ENCODE results near the gene SLC43A1. TPM values are rescaled to one million over a fixed set of nuclear protein-coding genes. Genes with fewer than 3 reads are reported as not detected.
"Not testable (repeated sequence)": the region's sequence is repeated elsewhere in the genome, so short reads cannot be mapped to it uniquely, and the experiment has no call there.

The SLC43A1 gene
- total RNA-seq, 1 experiment from 2014 or later = 15.1 TPM

DNA sequence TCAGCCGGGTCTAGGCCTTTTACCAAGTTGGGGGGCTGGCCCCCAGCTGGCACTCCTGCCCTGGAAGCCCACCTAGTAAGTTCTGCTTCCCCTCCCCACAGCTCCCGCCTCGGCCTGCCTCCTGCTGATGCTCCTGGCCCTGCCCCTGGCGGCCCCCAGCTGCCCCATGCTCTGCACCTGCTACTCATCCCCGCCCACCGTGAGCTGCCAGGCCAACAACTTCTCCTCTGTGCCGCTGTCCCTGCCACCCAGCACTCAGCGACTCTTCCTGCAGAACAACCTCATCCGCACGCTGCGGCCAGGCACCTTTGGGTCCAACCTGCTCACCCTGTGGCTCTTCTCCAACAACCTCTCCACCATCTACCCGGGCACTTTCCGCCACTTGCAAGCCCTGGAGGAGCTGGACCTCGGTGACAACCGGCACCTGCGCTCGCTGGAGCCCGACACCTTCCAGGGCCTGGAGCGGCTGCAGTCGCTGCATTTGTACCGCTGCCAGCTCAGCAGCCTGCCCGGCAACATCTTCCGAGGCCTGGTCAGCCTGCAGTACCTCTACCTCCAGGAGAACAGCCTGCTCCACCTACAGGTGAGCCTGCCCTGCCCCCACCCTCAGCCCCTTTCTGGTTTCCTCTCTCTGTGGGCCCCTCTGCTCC is 47.9 kb downstream of the SLC43A1 start:
- in situ Hi-C loops (cut with HindIII; ENCODE audit: low sequenced_read_pairs) = no loop called here
- DNase-seq (ENCODE audit: low spot score) = no peak

DNA sequence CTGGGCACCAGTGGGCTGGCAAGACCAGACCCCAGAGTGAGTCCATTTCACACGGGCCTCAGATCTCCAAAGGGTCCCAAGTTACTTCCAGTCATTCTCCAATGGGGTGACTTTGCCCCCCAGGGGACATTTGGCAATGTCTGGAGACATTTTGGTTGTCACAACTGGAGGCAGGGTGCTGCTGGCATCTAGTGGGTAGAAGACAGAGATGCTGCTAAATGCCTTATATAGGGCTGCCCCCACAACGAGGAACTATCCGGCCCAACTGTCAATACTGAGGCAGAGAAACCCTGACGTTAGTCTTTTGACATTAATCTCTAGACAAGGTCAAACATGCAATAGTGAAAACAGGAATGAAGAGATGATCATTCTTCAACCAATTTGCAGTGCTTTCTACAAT is 48.8 kb downstream of the SLC43A1 start:
- in situ Hi-C loops (cut with HindIII; ENCODE audit: low sequenced_read_pairs) = no loop called here
- no peak for DNase-seq (ENCODE audit: low spot score)

DNA sequence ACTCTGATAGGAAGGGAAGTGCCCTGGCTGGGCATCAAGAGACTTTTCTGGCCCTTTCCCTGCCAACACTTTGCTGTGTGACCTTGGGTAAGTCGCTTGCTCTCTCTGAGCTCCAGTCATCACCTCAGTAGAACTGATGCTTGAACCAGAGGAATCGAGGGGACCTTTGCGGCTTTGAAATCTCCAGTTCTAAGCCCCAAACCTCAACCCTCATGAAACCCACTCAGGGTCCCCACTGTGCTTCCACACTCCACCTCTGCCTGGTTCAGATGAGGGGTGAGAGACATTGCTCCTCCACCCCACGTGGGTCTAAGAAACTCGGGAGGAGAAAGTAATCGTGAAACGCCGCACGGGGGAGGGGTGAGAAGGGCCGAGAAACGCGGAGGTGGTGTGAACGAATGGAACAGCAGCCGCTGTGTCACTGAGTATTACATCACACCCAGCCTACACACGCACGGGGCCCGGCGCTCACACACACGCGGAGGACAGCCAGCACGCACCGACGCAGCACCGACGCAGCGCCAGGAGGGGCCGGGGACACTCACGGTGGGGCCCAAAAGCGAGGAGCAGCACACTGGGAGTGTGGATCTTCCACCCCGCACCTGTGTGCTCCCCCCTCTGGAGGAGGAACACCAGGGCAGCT is 50.8 kb downstream of the SLC43A1 start:
- in situ Hi-C loops (cut with HindIII; ENCODE audit: low sequenced_read_pairs) = no loop called here
- DNase-seq (ENCODE audit: low spot score) = no peak

DNA sequence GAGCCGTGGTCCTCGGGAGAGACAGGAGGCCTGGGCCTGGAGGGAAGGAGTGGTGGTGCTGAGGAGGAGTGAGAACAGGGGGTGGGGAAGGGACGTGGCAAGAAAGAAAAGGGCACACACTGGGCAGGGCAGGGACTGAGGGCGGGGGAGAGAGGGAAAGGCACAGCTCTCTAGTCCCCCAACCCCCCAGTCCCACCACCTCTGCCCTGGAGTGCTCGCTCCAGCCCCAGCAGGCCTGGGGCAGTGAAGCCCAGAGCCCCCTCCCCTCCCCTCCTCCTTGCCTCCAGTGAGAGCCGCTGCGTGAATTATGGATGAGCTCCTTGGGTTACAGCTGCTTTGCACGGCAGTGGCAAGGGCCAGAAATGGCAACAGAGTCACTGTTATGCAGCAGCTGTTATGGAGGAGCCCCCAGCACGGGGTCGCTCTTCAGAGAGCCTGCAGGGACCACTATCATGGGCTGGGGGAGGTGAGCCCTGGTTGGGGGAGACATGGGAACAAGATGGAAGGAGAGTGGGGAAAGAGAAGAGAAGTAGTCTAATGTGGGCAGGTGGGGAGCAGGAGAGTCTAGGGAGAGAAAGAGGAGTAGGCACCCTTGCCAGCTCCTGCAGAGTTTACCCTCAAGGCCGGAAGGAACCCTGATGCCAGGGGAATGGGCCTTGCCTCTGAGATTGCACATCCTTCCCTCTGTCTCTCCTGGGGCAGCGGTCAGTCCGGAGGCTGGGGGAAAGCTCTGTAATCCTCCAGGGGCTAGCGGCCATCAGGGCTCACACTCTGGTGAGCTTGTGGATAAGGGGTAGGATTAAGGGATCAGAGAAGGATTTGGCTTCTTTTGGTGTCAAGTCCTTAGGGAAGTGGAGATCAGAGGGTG is 51.6 kb downstream of the SLC43A1 start:
- DNase-seq (ENCODE audit: low spot score) = no peak
- in situ Hi-C loops (cut with HindIII; ENCODE audit: low sequenced_read_pairs) = no loop called here

DNA sequence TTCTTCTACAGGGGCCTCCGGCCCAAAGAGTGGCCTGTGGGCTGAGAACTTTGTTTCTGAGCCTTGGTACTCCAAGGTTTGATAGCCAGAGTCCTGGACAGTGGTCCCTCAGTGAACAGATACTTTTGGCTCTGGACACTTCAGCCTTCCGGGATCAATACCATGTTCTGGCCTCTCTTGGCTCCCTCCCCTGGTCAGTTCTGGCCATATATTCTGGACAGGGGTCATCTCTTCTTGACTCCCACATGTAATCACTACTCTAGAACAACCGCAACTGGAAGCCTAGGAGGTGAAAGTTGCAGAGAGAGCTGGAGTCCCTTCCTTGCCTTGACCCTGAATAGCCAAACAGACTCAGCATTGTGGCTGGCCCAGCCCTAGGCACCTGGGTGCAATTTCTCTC is 52.9 kb downstream of the SLC43A1 start:
- in situ Hi-C loops (cut with HindIII; ENCODE audit: low sequenced_read_pairs) = no loop called here
- no peak for DNase-seq (ENCODE audit: low spot score)

DNA sequence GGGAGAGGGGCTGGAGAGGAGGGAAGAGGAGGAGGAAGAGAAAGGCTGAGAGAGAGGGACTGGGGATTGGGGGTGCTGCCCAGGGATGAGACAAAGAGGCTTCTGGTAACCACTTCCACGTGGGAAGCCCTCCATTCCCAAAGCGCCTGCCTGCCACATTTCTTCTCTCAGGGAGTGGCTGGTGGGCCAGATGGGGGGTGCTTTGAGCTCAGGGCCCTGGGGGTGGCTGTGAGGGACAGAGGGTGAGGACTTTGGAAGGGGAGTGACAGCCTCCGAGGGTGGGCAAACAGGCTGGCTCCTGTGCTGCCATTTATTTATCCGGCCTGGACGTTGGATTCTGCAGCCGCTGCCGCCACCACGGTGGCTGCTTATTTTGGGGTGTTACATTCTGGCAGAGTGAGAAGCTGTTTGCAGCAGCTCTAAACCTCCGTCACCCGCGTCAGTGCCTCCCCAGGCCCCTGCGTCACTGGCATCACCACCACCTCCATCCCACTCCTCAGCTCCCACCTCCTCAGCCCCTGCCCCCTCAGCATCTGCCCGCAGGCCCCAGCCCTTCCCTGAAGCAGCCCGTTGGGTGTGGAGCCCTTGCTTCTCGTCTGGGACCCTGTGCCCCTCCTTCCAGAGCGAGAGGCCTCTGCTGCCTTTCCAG is 53.5 kb downstream of the SLC43A1 start:
- DNase-seq (ENCODE audit: low spot score) = no peak
- in situ Hi-C loops (cut with HindIII; ENCODE audit: low sequenced_read_pairs) = no loop called here

DNA sequence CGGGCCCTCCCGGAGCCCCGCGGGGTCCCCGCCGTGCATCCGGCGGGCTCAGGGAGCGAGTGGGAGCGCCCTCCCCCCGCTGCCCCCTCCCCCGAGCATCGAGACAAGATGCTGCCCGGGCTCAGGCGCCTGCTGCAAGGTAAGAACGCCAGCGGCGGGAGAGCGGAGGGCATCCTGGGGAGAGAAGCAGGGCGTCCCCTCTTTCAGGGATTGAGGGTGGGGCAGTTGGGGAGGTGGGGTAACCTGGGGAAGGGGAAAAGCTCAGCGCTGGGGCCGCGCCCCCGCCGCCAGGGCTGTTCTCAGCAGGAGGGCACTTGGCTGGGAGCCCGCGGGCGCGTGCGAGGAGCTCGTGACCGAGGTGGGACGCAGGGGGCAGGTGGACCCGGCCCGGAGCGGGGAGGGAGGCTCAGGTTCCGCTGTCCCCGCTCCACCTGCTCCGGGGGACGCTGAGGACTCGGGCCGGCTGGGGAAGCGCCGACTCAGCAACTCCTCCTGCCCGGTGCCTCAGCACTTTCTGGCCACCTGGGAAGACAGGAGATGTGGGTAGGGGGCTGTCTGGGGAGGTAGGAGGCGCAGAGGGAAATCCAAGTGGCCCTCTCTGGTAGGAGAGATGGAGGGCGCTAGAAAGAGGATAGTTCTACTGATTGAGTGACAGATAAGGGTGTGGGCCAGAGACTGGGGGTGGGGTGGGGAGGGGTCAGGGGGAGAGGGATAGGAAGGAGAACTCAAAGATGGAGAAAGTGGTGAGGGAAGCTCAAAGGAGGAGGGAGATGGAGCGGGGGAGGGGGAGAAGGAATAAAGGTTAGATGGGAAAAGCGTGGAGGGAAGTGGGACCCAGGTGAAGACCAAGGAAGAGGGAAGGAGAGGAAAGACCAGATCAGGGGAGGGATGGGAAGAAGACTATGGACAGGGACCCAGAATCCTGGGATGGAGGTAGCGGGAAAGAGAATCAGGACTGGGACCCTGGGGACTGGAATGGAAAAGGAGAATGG is 54.4 kb downstream of the SLC43A1 start:
- no peak for DNase-seq (ENCODE audit: low spot score)

DNA sequence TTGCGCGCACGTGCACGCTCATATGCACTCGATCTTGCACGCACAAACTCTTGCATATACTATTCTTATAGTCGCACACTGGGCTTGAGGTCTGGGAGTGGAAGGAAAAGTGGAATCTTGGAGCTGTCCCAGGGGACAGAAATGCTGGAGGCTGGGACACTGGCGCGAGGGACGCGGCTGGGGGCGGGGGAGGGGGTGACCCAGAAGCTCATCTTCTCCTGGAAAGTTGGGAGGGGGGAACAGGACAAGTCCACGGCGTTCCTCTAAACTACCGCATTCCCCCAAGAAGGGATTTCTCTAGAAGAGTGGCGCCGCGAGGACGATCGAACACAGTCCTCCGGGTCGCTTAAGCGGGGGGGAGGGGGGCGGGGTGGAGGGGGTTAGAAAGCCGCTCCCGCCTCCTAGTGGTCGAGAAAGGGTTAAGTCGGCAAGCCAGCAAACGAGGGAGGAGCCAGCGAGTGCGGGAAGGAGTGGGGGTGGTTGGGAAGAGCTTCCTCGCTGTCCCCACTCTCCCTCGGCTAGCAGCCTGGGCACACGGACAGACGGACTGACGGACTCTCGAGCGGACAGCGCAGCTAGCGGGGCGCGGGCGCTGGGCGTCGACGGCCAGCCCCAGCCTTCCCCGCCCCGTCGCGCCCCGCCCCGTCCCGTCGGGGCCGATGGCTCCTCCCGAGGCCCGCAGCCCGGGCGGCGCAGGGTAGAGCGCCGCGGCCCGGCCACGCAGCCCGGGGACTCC is 55.3 kb downstream of the SLC43A1 start, which contains the start of gene RTN4RL2:
Gene RTN4RL2, plus strand, starts transcription at position 507 of the 736 bp plus-strand sequence. CDS start 338 bp downstream, outside the sequence.
- in situ Hi-C loops (cut with HindIII; ENCODE audit: low sequenced_read_pairs) = no loop called here
- DNase-seq (ENCODE audit: low spot score) = peak; percentile 24

More for the DNA sequence above, 54.4 kb downstream of the SLC43A1 start:
- in situ Hi-C loops (cut with HindIII; ENCODE audit: low sequenced_read_pairs) = no loop called here

DNA sequence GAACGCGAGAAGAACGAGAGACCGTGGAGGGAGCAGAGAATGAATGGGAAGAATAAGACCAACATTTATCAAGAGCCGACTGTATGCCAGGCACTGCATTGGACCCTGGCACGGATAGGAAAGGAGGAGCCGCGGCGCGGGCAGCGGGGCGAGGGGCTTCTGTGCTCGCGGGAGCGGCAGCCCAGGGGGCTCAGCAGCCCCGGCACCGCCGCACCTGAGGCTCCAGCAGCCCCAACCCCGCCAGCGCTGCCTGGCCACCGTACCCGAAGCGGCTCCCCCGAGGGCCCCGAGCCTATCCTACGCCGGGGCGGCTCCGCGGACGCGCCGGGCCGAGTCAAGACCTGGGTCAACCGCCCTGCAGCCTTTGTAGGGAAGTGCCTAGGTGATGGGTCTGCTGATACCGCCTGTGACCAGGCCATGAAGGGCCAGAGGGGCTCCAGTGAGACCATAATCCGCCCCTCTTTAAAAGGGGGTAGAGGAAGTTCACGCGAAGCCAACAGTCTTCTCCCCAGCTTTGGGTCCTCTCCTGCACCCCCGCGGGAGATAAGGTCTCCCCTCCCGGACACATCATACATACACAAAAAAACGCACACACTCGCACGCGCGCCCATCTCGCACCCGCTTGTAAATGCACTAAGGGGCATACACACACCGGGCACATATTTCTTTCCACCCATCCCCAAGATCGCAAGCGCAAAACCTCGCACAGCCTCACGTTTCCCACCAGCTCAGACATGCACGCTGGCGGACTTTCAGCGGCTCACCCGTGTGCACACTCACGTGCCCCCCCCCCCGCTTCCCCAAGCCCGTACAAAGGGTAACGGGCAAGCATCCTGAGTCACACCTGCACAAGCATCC is 56.1 kb downstream of the SLC43A1 start:
- in situ Hi-C loops (cut with HindIII; ENCODE audit: low sequenced_read_pairs) = no loop called here
- DNase-seq (ENCODE audit: low spot score) = no peak

DNA sequence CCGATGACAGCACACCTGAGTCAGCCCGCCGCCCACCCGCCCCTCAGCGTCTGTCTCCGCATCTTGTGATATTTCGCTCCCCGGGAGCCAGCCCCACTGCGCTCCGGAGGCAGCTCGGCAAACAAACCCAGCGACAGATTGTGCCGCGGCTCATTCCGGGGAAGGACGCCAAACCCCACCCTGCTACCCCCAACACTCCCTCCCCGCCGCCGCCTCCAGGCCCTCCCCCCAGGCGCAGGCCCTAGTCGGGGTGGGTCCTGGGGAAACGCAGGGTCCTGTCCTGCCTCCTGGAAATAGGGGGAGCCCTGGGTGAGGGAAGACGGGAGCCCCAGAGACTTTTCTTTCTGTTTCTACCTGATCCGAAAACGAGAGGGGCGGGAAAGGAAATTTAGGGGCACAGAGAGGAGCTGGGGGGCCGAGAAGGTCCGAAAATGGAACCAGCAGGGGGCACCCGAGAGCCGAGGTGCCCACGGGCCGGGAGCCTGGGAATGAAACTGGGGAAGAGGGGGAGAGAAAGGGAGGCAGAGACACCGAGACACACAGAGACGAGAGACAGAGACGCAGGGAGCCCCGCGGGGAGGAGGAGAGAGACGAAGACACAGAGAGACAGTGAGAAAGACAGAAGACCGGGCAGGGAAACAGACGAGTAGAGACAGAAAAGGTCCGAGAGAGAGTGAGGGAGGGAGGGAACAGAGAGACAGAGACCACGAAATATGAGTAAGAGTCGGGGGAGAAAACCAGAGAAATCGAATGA is 56.9 kb downstream of the SLC43A1 start:
- in situ Hi-C loops (cut with HindIII; ENCODE audit: low sequenced_read_pairs) = no loop called here
- peak; percentile 24 for DNase-seq (ENCODE audit: low spot score)

DNA sequence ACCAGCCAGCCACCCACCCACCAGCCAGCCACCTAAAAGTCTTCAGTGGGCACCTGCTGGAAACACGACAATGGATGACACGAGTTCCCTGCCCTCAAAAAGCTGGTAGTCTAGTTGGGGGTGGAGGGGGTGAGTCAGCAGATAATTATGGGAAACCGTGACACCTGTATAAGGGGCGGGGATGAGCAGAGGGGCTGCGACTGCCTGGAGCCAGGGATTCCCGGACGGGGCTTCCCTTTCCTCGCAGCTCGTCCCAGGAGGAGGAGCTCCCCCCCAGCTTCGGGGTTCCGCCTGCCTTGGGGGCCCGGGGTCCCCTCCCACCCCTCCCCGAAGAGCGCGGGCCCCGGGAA is 57.5 kb downstream of the SLC43A1 start:
- in situ Hi-C loops (cut with HindIII; ENCODE audit: low sequenced_read_pairs) = no loop called here
- no peak for DNase-seq (ENCODE audit: low spot score)

DNA sequence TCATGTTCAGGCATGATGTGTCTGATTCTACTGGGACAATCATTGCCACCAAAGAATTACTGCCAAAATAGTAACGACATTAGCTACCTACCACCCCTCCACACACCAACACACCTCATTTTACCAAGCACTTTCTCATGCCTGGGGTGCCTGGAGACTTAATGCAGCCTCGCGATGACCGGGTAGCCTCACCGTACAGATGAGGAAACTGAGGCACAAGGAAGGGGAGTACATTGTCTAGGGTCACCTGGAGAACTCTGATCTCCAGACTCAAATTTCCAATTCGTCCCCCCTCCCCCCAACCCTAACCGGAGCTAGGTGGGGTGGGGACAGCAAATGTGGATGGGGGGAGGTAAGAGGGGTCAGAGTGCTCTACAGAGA is 57.9 kb downstream of the SLC43A1 start:
- DNase-seq (ENCODE audit: low spot score) = no peak
- in situ Hi-C loops (cut with HindIII; ENCODE audit: low sequenced_read_pairs) = no loop called here

DNA sequence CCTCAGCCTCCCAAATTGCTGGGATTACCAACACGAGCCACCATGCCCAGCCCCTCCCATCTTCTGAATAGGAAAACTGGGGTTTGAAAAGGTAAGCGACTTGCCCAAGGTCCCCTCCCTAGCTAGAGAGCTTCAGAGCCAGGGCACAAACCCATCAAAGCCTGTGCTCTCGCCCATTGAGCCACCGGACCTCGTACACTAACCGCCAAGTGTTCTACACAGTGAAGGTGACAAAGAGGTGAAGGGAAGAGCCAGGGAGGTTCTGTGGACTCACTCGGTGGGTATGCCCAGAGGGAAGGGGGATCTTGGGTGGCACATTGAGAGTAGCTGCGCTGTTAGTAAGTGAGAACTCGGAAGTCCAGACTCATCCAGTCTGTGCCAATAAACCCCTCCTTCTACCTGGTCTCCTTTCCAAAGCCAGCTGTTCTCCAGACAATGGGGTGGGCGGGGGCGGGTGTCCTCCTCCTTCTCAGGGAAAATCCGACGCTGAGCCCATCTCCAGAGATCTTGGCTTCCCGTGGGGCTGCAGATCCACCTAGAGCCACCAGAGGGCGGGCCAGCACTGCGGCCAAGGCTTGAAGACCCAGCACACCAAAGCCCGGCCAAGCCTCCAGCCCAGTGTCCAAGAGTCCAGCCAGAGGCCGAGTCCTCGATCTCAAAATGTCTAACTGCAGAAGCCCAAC is 58.4 kb downstream of the SLC43A1 start:
- DNase-seq (ENCODE audit: low spot score) = peak; percentile 89
- in situ Hi-C loops (cut with HindIII; ENCODE audit: low sequenced_read_pairs) = no loop called here

DNA sequence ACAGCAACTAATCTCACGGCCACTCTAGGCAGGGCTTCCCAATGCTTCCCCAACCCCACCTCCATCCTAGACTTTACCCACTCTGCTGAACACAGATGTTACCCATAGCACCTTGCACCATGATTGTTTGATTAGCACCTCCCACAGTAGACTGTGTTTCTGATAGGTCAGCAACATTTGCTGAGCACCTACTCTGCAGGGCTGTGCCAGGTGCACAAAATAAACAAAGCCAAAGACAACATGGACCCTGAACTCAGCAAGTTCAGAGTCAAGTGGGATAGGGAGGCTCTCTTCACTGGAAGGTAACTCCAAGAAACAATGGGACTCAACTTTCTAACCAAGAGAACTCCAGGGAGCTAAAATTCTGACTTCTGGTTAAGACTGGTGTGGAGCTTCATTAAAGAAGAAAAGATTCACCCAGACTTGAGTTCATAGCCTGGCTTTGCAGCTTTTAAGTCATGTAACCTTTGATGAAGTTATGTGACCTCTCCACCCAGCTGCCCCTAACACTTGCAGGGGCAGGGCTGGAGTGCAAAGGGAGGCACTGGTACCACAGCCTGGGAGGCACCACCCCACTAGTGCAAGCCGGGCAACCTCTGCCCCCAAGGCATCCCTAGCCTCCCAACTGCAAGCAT is 61.8 kb downstream of the SLC43A1 start:
- in situ Hi-C loops (cut with HindIII; ENCODE audit: low sequenced_read_pairs) = no loop called here
- no peak for DNase-seq (ENCODE audit: low spot score)

DNA sequence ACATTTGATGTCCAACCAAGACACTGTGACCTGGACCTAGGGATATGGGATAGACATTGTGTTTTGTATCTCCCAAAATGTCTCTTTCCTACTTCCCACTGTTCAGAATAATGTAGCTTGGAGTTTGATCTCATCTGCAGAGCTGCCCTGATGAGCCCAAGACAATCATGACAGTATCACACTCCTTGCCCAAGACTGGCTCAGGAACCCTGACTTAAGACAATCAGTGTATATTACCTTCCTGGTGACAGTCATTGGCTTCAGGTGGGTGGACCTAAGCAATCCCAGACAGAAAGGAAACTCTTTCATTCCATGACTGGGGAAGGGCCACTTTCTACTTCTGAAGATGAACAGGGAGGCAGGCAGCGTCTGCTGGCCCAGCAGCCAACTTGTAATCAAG is 69.4 kb downstream of the SLC43A1 start:
- in situ Hi-C loops (cut with HindIII; ENCODE audit: low sequenced_read_pairs) = no loop called here
- DNase-seq (ENCODE audit: low spot score) = no peak

DNA sequence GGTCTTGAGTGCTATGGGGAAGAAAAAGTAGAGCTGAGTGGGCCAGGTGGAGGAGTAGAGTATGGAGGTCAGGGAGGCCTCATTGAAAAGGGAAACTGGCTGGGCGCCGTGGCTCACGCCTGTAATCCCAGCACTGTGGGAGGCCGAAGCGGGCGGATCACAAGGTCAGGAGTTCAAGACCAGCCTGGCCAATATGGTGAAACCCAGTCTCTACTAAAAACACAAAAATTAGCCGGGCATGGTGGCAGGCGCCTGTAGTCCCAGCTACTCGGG is 70.4 kb downstream of the SLC43A1 start:
- in situ Hi-C loops (cut with HindIII; ENCODE audit: low sequenced_read_pairs); DNase-seq (ENCODE audit: low spot score): not testable (repeated sequence)

Data from G401 (cell line).